Pulmonary artery endothelial cell (primary cell): ENCODE results near the gene GKN1. TPM values are rescaled to one million over a fixed set of nuclear protein-coding genes. Genes with fewer than 3 reads are reported as not detected.

Experiments used
- total RNA-seq: library from RNA; depleted of rRNA; stranded (reverse); fragments of >200 nt; gene quantifications from 2 replicates; pipeline ENCODE4 v1.2.3, GENCODE V29; 2014

GKN1 gene
- total RNA-seq, 1 donor from 2014 or later: not detected

Other genes with a start within 250 kb of the GKN1 start
- 1.5 and 1.7 TPM in 2 replicates for gene ARHGAP25, start 239.8 kb upstream of the GKN1 start, total RNA-seq
- gene BMP10, start 103.2 kb upstream of the GKN1 start, total RNA-seq: not detected in 2 replicates
- not detected in 2 replicates for gene GKN2, start 21.7 kb upstream of the GKN1 start, total RNA-seq
- gene ANTXR1, start 38.5 kb downstream of the GKN1 start, total RNA-seq: 8.8 and 10.1 TPM in 2 replicates